Stomach (tissue), 4 donors: ENCODE measurements around the gene SCN8A.

ENCODE experiments used
- EP300 ChIP-seq: sonication (generic); formaldehyde crosslinking; IDR thresholded peaks from one replicate; pipeline ENCODE4 v1.6.1; 2017; ENCODE audit warnings: antibody characterized with exemption
- POLR2A ChIP-seq, 4 donors: fragments of 450-650 bp; IDR thresholded peaks; one replicate each; pipeline ENCODE4 v1.6.1; 2016; ENCODE audit warnings: antibody characterized with exemption in 4 of 4, control low read depth in 2 of 4, mild to moderate bottlenecking in 1 of 4, moderate library complexity in 1 of 4
- POLR2AphosphoS5 ChIP-seq, 3 donors: sonication (generic); formaldehyde crosslinking; IDR thresholded peaks; one replicate each; pipeline ENCODE4 v1.6.1; 2016; ENCODE audit warnings: antibody characterized with exemption in 3 of 3
- TF ChIP-seq, protein P1 (sequence below), 7 experiments: fragments of 450-650 bp in 4 of 7; fragments of 200-600 bp in 3 of 7; sonication (generic) in 3 of 7; IDR thresholded peaks; one replicate each; pipeline ENCODE4 v1.5.1; 2016 to 2019; ENCODE audit warnings: antibody characterized with exemption in 7 of 7, control low read depth in 2 of 7, mild to moderate bottlenecking in 1 of 7

DNA sequence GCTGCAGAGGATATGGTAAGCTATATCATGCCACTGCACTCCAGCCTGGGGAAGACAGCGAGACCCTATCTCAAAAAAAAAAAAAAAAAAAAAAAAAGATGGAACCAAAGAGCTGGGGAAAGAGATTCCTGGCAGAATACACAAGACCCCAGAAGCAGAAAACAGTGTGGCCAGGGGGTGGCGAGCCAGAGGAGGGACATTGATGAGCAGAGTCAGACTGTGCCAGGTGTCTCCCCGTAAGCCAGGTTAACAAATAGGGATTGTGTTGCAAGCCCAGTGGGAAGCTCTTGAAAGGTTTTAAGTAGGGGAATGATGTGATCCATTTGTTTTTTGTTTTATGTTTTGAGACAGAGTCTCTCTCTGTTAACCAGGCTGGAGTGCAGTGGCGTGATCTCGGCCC, 201.4 kb downstream of the SCN8A start:
- TF ChIP-seq, protein P1, sequence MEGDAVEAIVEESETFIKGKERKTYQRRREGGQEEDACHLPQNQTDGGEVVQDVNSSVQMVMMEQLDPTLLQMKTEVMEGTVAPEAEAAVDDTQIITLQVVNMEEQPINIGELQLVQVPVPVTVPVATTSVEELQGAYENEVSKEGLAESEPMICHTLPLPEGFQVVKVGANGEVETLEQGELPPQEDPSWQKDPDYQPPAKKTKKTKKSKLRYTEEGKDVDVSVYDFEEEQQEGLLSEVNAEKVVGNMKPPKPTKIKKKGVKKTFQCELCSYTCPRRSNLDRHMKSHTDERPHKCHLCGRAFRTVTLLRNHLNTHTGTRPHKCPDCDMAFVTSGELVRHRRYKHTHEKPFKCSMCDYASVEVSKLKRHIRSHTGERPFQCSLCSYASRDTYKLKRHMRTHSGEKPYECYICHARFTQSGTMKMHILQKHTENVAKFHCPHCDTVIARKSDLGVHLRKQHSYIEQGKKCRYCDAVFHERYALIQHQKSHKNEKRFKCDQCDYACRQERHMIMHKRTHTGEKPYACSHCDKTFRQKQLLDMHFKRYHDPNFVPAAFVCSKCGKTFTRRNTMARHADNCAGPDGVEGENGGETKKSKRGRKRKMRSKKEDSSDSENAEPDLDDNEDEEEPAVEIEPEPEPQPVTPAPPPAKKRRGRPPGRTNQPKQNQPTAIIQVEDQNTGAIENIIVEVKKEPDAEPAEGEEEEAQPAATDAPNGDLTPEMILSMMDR (IDR thresholded peaks at IDR 0.05): no peak
- no peak for TF ChIP-seq EP300
- TF ChIP-seq POLR2A (IDR thresholded peaks at IDR 0.05): no peak
- TF ChIP-seq POLR2AphosphoS5 (IDR thresholded peaks at IDR 0.05): no peak
